H1 (cell line): ENCODE data around the gene PHF1. TPM values are rescaled to one million over a fixed set of nuclear protein-coding genes. Genes with fewer than 3 reads are reported as not detected.
A peak's percentile ranks its signal among the peaks of the same experiment; 100 is the strongest.

ENCODE experiments used
- CTCF ChIA-PET: fragments of 300-600 bp; sonication (Branson Sonifier 250); formaldehyde crosslinking; loops from one replicate; lab custom pipeline; 2021; ENCODE audit not compliant: partially characterized antibody; lab: Charles Lee
- POLR2A ChIA-PET: fragments of 300-600 bp; sonication (Branson Sonifier 250); formaldehyde crosslinking; loops from one replicate; lab custom pipeline; 2021; ENCODE audit warnings: inconsistent platforms; ENCODE audit not compliant: partially characterized antibody; lab: Charles Lee
- DNase-seq, 2 experiments: peaks; one replicate each; pipeline versions ENCODE4 v3.0.0 to v3.0.0-alpha.2; 2010 to 2022; ENCODE audit warnings: low spot score in 2 of 2, low read depth in 1 of 2, mixed read lengths in 1 of 2
- FAIRE-seq: peaks from 2 replicates; lab custom pipeline; 2011; peaks lifted over from hg19 to GRCh38; lab: Jason Lieb, UNC
- H2AFZ ChIP-seq: 2 replicates; pipeline ENCODE4 v1.8.1; 2012; ENCODE audit warnings: low read length, inconsistent platforms
- H2AK5ac ChIP-seq: 2 replicates; pipeline ENCODE4 v1.6.1; 2013; ENCODE audit warnings: low read depth, low read length
- H2BK120ac ChIP-seq: replicated peaks from 2 replicates; pipeline ENCODE3; 2013; ENCODE audit warnings: low read depth, low read length, inconsistent platforms
- H2BK12ac ChIP-seq: 2 replicates; pipeline ENCODE4 v1.6.1; 2013; ENCODE audit warnings: low read depth, low read length
- H2BK15ac ChIP-seq: 2 replicates; pipeline ENCODE4 v1.6.1; 2013; ENCODE audit warnings: low read length
- H2BK20ac ChIP-seq: 2 replicates; pipeline ENCODE4 v1.6.1; 2013; ENCODE audit warnings: low read length
- H2BK5ac ChIP-seq: 2 replicates; pipeline ENCODE4 v1.6.1; 2013; ENCODE audit warnings: low read depth, low read length
- H3K14ac ChIP-seq: 2 replicates; pipeline ENCODE4 v1.6.1; 2013; ENCODE audit warnings: inconsistent platforms; ENCODE audit not compliant: insufficient read length
- H3K18ac ChIP-seq: 2 replicates; pipeline ENCODE4 v1.6.1; 2013; ENCODE audit warnings: low read length; ENCODE audit errors: extremely low read depth
- H3K23ac ChIP-seq: 2 replicates; pipeline ENCODE4 v1.6.1; 2013; ENCODE audit warnings: inconsistent platforms; ENCODE audit not compliant: insufficient read length
- H3K23me2 ChIP-seq: 2 replicates; pipeline ENCODE4 v1.6.1; 2013; ENCODE audit warnings: low read depth, low read length
- H3K27ac ChIP-seq: 2 replicates; pipeline ENCODE4 v1.6.1; 2011; ENCODE audit warnings: low read depth, low read length, inconsistent platforms
- H3K27me3 ChIP-seq, 4 experiments: replicated peaks in 1 of 4; 1 replicate in 1 of 4; 2 replicates in 3 of 4; pipeline versions ENCODE4 v1.6.1 to v1.8.1; 2011 to 2013; ENCODE audit warnings: low read length in 3 of 4, mild to moderate bottlenecking in 3 of 4, inconsistent platforms in 2 of 4, mixed read lengths in 2 of 4, moderate library complexity in 1 of 4; ENCODE audit not compliant: control insufficient read depth in 3 of 4, insufficient read depth in 3 of 4; ENCODE audit errors: extremely low read depth in 1 of 4
- H3K36me3 ChIP-seq, 4 experiments: 2 replicates each; pipeline versions ENCODE4 v1.6.1 to v1.8.1; 2011 to 2013; ENCODE audit warnings: mild to moderate bottlenecking in 4 of 4, low read length in 3 of 4, moderate library complexity in 2 of 4, control low read depth in 1 of 4, inconsistent platforms in 1 of 4; ENCODE audit not compliant: insufficient read depth in 4 of 4, control insufficient read depth in 2 of 4
- H3K4ac ChIP-seq: replicated peaks from 2 replicates; pipeline ENCODE3; 2013; ENCODE audit warnings: low read length, low read depth, mixed read lengths, inconsistent platforms; ENCODE audit not compliant: insufficient read length
- H3K4me1 ChIP-seq, 4 experiments: replicated peaks in 1 of 4; 1 replicate in 1 of 4; 2 replicates in 3 of 4; pipeline versions ENCODE4 v1.6.1 to v1.8.1; 2011 to 2013; ENCODE audit warnings: low read length in 3 of 4, inconsistent platforms in 2 of 4, mixed read lengths in 1 of 4; ENCODE audit not compliant: insufficient read depth in 4 of 4, control insufficient read depth in 3 of 4
- H3K4me2 ChIP-seq, 2 experiments: 2 replicates each; pipeline versions ENCODE4 v1.6.1 to v1.8.1; 2011 to 2013; ENCODE audit warnings: low read depth in 2 of 2, low read length in 2 of 2, control low read depth in 1 of 2, inconsistent platforms in 1 of 2, mild to moderate bottlenecking in 1 of 2; ENCODE audit not compliant: insufficient read depth in 1 of 2
- H3K4me3 ChIP-seq, 4 experiments: fragments of 200-600, 300-600 bp in 1 of 4; sonication (generic), shearing (Covaris generic), sonication (Bioruptor Twin) in 1 of 4; 2 replicates each; pipeline versions ENCODE4 v1.5.1 to v1.8.1; 2011 to 2016; ENCODE audit warnings: low read length in 4 of 4, low read depth in 3 of 4, control low read depth in 2 of 4, inconsistent platforms in 2 of 4, mild to moderate bottlenecking in 2 of 4, mixed read lengths in 1 of 4, moderate library complexity in 1 of 4; ENCODE audit not compliant: insufficient read depth in 2 of 4; ENCODE audit errors: extremely low read depth in 1 of 4
- H3K56ac ChIP-seq: replicated peaks from 2 replicates; pipeline ENCODE3; 2013; ENCODE audit warnings: low read depth, mild to moderate bottlenecking, mixed read lengths, low read length, inconsistent platforms; ENCODE audit not compliant: insufficient read length
- H3K79me1 ChIP-seq: 2 replicates; pipeline ENCODE4 v1.6.1; 2013; ENCODE audit warnings: low read depth, low read length, control low read depth
- H3K79me2 ChIP-seq, 2 experiments: 2 replicates each; pipeline versions ENCODE4 v1.6.1 to v1.8.1; 2012 to 2013; ENCODE audit warnings: low read length in 2 of 2, mild to moderate bottlenecking in 2 of 2, inconsistent platforms in 1 of 2; ENCODE audit not compliant: insufficient read depth in 2 of 2, control insufficient read depth in 1 of 2
- H3K9ac ChIP-seq, 4 experiments: replicated peaks in 1 of 4; 1 replicate in 1 of 4; 2 replicates in 3 of 4; pipeline versions ENCODE4 v1.6.1 to v1.8.1; 2011 to 2013; ENCODE audit warnings: low read depth in 3 of 4, low read length in 3 of 4, control low read depth in 2 of 4, mild to moderate bottlenecking in 2 of 4, moderate library complexity in 2 of 4, inconsistent platforms in 1 of 4; ENCODE audit errors: extremely low read depth in 1 of 4
- H3K9me3 ChIP-seq, 2 experiments: 2 replicates each; pipeline versions ENCODE4 v1.6.1 to v1.8.1; 2012 to 2013; ENCODE audit warnings: mild to moderate bottlenecking in 2 of 2, moderate library complexity in 2 of 2, control low read depth in 1 of 2, inconsistent platforms in 1 of 2, low read depth in 1 of 2, low read length in 1 of 2, mixed read lengths in 1 of 2; ENCODE audit not compliant: insufficient read depth in 2 of 2
- H4K20me1 ChIP-seq, 2 experiments: replicated peaks in 1 of 2; 2 replicates each; pipeline versions ENCODE3 to v1.8.1; 2011 to 2013; ENCODE audit warnings: inconsistent platforms in 2 of 2, low read length in 2 of 2, mild to moderate bottlenecking in 1 of 2; ENCODE audit not compliant: insufficient read depth in 2 of 2, control insufficient read depth in 1 of 2
- H4K5ac ChIP-seq: 2 replicates; pipeline ENCODE4 v1.6.1; 2013; ENCODE audit warnings: low read length, low read depth, mixed read lengths, inconsistent platforms; ENCODE audit not compliant: insufficient read length
- H4K8ac ChIP-seq: 2 replicates; pipeline ENCODE4 v1.8.0; 2013; ENCODE audit warnings: mild to moderate bottlenecking, moderate library complexity, low read length, inconsistent platforms; ENCODE audit not compliant: insufficient read depth; ENCODE audit errors: extremely low read depth
- H4K91ac ChIP-seq: replicated peaks from 2 replicates; pipeline ENCODE3; 2013; ENCODE audit warnings: low read length, mixed read lengths, inconsistent platforms; ENCODE audit not compliant: insufficient read length
- TCF12 ChIP-seq: IDR thresholded peaks from 2 replicates; pipeline ENCODE4 v1.6.1; 2011; ENCODE audit warnings: low read depth, mild to moderate bottlenecking, low read length
- WGBS, 2 experiments: shearing (Covaris generic) in 1 of 2; methylation state at CpG; one replicate each; pipeline versions ENCODE4 v1.1.6 to v1.1.7; 2013 to 2015; ENCODE audit warnings: low lambda C conversion rate in 2 of 2, mixed read lengths in 2 of 2, inconsistent platforms in 1 of 2, low coverage in 1 of 2, missing lambda C conversion rate in 1 of 2; ENCODE audit not compliant: insufficient replicate concordance in 2 of 2, insufficient coverage in 1 of 2, insufficient read length in 1 of 2; ENCODE audit errors: extremely low coverage in 1 of 2, missing lambda C conversion rate in 1 of 2; 5-methylcytosine and 5-hydroxymethylcytosine counted together
- polyA plus RNA-seq, 7 experiments: library from polyadenylated mRNA; depleted of rRNA in 3 of 7; stranded (reverse) in 5 of 7; unstranded in 2 of 7; fragments of >200 nt in 5 of 7; fragments of 200-250 nt in 2 of 7; gene quantifications; 1 replicate in 5 of 7; 2 replicates in 1 of 7; 4 replicates in 1 of 7; pipeline versions ENCODE4 v1.2.1 to v1.2.3, GENCODE V29; 2011 to 2013; ENCODE audit warnings: missing spikeins in 2 of 7, mixed read lengths in 2 of 7
- total RNA-seq: library from RNA; stranded (reverse); fragmentation: NEBNext Ultra II Directional; extraction: Animal tissue kit (Norgen Biotek cat#: 25700); gene quantifications from 2 replicates; pipeline ENCODE4 v1.2.1, GENCODE V29; 2021

PHF1 gene
- total and polyA plus RNA-seq, 2 of the 8 experiments (the other 6 are each of a cell fraction or from before 2014, with no cell fraction given) = 47.3 to 78.6 TPM

GRCh38 chr6:33390173-33390572, 20.6 kb upstream of the PHF1 start:
- WGBS, 2 experiments = 93% methylated on average over 2 of the region's 2 CpGs; no CpG with 5 or more reads in 1 of the 2 experiments
- Histone ChIP-seq H3K14ac (no peak overlapping the region), H3K27me3 (no peaks in the 10 kb centered on the region), H4K5ac (no peak overlapping the region), H3K4me1 (peaks cover 0 to 6% (median 3%) of the 10 kb centered on the region in 4 experiments; a peak in 4 of 7 replicates), H3K79me2 (peaks cover 29 to 32% of the 10 kb centered on the region in 2 experiments), H4K20me1 (peaks cover 0 to 3% of the 10 kb centered on the region in 2 experiments), H2BK120ac (no peak overlapping the region), H3K79me1 (peaks cover 1% of the 10 kb centered on the region; the same call in 1 of the 2 replicates), H3K36me3 (no peaks in the 10 kb centered on the region), H3K9ac (no peak overlapping the region), H3K23ac (no peak overlapping the region), H3K4me3 (no peak overlapping the region), H2BK20ac (no peak overlapping the region), H2BK5ac (no peak overlapping the region), H3K27ac (no peak overlapping the region), H2AK5ac (no peak overlapping the region), H3K4ac (no peak overlapping the region), H4K8ac (no peak overlapping the region), H2BK12ac (no peak overlapping the region), H3K18ac (no peak overlapping the region), H2AFZ (0 out of 2 replicates have a peak overlapping the region, but pooled peaks have one; percentile 84), H3K4me2 (peak overlapping the region in 1 of 2 experiments; percentile 4; a peak in 1 of 4 replicates), H4K91ac (no peak overlapping the region), H3K56ac (no peak overlapping the region), H3K23me2 (peaks cover 6% of the 10 kb centered on the region; the same call in 1 of the 2 replicates), H2BK15ac (no peak overlapping the region), H3K9me3 (no peaks in the 10 kb centered on the region)
- CTCF ChIA-PET = interaction anchor here (0.8 to 1.6 kb wide), 21 partner anchors 11 to 193 kb away, joined by 3 to 8 read pairs (median 4); partner anchors contain the start of genes CUTA, PFDN6 and WDR46
- DNase-seq = no peak
- FAIRE-seq = no peak
- no peak for TF ChIP-seq TCF12
- POLR2A ChIA-PET = interaction anchor here (0.8 to 2.6 kb wide), 5 partner anchors 42 to 119 kb away, joined by 3 to 10 read pairs (median 6); partner anchors contain the start of genes RPS18, VPS52, ZBTB22 and ZBTB9
